ENCODE measurements around the gene DLG2. TPM values are rescaled to one million over a fixed set of nuclear protein-coding genes. Genes with fewer than 3 reads are reported as not detected.

DLG2 gene
- total and polyA plus RNA-seq, 9 of the 15 experiments (the other 6 are each of a cell fraction or from before 2014, with no cell fraction given), result 0.52 to 1.6 (median 0.95) TPM

DNA sequence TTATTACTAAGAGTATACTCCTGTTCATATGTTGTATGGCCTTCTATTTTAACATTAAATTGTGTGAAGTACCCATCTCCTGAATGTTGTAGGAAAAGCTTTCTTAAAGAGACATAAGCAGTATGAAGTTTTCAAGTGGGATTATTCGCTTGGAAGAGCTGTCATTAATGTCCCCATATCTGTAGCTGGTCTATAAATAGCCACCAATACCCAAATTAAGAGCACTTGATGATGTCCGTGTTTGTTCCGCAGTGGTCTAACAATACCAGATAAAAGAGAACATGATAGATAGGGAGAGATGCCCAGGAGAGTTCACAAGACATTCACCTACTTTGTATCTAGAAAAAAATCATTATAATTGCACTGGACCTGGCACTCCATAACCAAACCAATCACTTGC lies 527.6 kb downstream of the DLG2 start:
- H2AFZ ChIP-seq (ENCODE audit: low read depth, low read length), result no peak overlapping the region
- no peak for FAIRE-seq
- no peak for ATAC-seq
- in situ Hi-C loops (cut with MboI), result no loop called here
- no peaks in the 10 kb centered on the region for H3K79me2 ChIP-seq (ENCODE audit: control insufficient read depth, insufficient read depth, low read length)
- TF ChIP-seq MAFK (IDR thresholded peaks at IDR 0.05; ENCODE audit: low read length), result no peak
- TF ChIP-seq DNMT1 (IDR thresholded peaks at IDR 0.05), result no peak
- TF ChIP-seq CSDE1 (IDR thresholded peaks at IDR 0.05), result no peak
- no peak for TF ChIP-seq ZNF644 (tag; IDR thresholded peaks at IDR 0.05; ENCODE audit: low read depth)
- no peak for TF ChIP-seq TGIF2 (CRISPR knock-in tag; IDR thresholded peaks at IDR 0.05)
- TF ChIP-seq, protein P1, sequence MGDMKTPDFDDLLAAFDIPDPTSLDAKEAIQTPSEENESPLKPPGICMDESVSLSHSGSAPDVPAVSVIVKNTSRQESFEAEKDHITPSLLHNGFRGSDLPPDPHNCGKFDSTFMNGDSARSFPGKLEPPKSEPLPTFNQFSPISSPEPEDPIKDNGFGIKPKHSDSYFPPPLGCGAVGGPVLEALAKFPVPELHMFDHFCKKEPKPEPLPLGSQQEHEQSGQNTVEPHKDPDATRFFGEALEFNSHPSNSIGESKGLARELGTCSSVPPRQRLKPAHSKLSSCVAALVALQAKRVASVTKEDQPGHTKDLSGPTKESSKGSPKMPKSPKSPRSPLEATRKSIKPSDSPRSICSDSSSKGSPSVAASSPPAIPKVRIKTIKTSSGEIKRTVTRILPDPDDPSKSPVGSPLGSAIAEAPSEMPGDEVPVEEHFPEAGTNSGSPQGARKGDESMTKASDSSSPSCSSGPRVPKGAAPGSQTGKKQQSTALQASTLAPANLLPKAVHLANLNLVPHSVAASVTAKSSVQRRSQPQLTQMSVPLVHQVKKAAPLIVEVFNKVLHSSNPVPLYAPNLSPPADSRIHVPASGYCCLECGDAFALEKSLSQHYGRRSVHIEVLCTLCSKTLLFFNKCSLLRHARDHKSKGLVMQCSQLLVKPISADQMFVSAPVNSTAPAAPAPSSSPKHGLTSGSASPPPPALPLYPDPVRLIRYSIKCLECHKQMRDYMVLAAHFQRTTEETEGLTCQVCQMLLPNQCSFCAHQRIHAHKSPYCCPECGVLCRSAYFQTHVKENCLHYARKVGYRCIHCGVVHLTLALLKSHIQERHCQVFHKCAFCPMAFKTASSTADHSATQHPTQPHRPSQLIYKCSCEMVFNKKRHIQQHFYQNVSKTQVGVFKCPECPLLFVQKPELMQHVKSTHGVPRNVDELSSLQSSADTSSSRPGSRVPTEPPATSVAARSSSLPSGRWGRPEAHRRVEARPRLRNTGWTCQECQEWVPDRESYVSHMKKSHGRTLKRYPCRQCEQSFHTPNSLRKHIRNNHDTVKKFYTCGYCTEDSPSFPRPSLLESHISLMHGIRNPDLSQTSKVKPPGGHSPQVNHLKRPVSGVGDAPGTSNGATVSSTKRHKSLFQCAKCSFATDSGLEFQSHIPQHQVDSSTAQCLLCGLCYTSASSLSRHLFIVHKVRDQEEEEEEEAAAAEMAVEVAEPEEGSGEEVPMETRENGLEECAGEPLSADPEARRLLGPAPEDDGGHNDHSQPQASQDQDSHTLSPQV (IDR thresholded peaks at IDR 0.05), result no peak
- TF ChIP-seq ZNF76 (CRISPR knock-in tag; IDR thresholded peaks at IDR 0.05; ENCODE audit: borderline replicate concordance), result no peak
- TF ChIP-seq BMI1 (IDR thresholded peaks at IDR 0.05; ENCODE audit: low read length), result no peak
- H3K9ac ChIP-seq (ENCODE audit: insufficient read depth in 1 of 2, low read depth in 2 of 2, low read length in 2 of 2), result no peak overlapping the region
- H3K27me3 ChIP-seq (ENCODE audit: control insufficient read depth in 2 of 2, insufficient read depth in 2 of 2, low read length in 2 of 2), result no peaks in the 10 kb centered on the region
- H3K4me2 ChIP-seq (ENCODE audit: insufficient read depth, low read length), result no peak overlapping the region
- ChIA-PET POLR2A (no interaction called here), CTCF (ENCODE audit: low intra/inter-chr PET ratio) (no interaction called here)
- no TSS peak for BruUV-seq (replicated peaks)
- no peaks in the 10 kb centered on the region for H3K4me1 ChIP-seq (replicated peaks in 1 of 2; ENCODE audit: control insufficient read depth in 2 of 2, insufficient read depth in 2 of 2, low read length in 2 of 2)
- intact Hi-C loops (cut with micrococcal nuclease), result no loop called here
- H4K20me1 ChIP-seq (replicated peaks; ENCODE audit: control insufficient read depth, insufficient read depth, low read length), result no peaks in the 10 kb centered on the region
- no peak for DNase-seq (ENCODE audit: extremely low read depth in 1 of 4, low spot score in 3 of 4)
- WGBS (ENCODE audit: insufficient coverage, low coverage, missing lambda C conversion rate), result 3% methylated on average over 3 of the region's 3 CpGs
- no peaks in the 10 kb centered on the region for H3K36me3 ChIP-seq (ENCODE audit: control insufficient read depth, insufficient read depth, low read length)
- H3K27ac ChIP-seq (ENCODE audit: extremely low read depth, low read depth, low read length), result no peak overlapping the region
- H3K9me1 ChIP-seq (ENCODE audit: control insufficient read depth, insufficient read depth, low read length), result no peaks in the 10 kb centered on the region
- no peak overlapping the region for H3K4me3 ChIP-seq
- H3K9me3 ChIP-seq (replicated peaks; ENCODE audit: control insufficient read depth, insufficient read depth, low read depth, low read length), result no peaks in the 10 kb centered on the region

Measured in K562 (cell line).